GM23338 (cell line): Measurements from ENCODE around the gene TAPBP.

Source experiments
- CREB1 ChIP-seq: fragments of 250-450 bp; sonication (Bioruptor Pico); IDR thresholded peaks from 2 replicates; pipeline ENCODE4 v1.5.0; 2020; ENCODE audit warnings: low read depth, mild to moderate bottlenecking, moderate library complexity
- EZH2 ChIP-seq: fragments of 200-600 bp; sonication (generic); IDR thresholded peaks from one replicate; pipeline ENCODE4 v1.8.0; 2017; ENCODE audit warnings: antibody characterized with exemption, mild to moderate bottlenecking, low read depth; ENCODE audit not compliant: unreplicated experiment
- EZH2phosphoT487 ChIP-seq: fragments of 200-600 bp; sonication (generic); IDR thresholded peaks from one replicate; pipeline ENCODE4 v1.8.1; 2018; ENCODE audit warnings: antibody characterized with exemption; ENCODE audit not compliant: unreplicated experiment
- JUNB ChIP-seq: IDR thresholded peaks from one replicate; pipeline ENCODE4 v1.6.1; 2016; ENCODE audit warnings: antibody characterized with exemption; ENCODE audit not compliant: unreplicated experiment
- POLR2AphosphoS5 ChIP-seq: IDR thresholded peaks from 2 replicates; pipeline ENCODE4 v1.6.1; 2016; ENCODE audit warnings: antibody characterized with exemption, low read depth
- ZNF114 ChIP-seq: fragments of 250-450 bp; sonication (Bioruptor Pico); IDR thresholded peaks from 2 replicates; pipeline ENCODE4 v1.5.0; 2020; ENCODE audit warnings: mild to moderate bottlenecking, moderate library complexity
- TF ChIP-seq, protein P1 (sequence below), 2 experiments: fragments of 200-600 bp in 1 of 2; sonication (generic) in 1 of 2; conservative IDR thresholded peaks; 2 replicates each; pipeline versions ENCODE4 v1.5.1 to v1.6.1; 2016 to 2017; ENCODE audit warnings: antibody characterized with exemption in 2 of 2, low read depth in 2 of 2, mild to moderate bottlenecking in 2 of 2, moderate library complexity in 1 of 2
- TF ChIP-seq, protein P2 (sequence below): IDR thresholded peaks from one replicate; pipeline ENCODE4 v1.6.1; 2018; ENCODE audit warnings: antibody characterized with exemption; ENCODE audit not compliant: unreplicated experiment

DNA sequence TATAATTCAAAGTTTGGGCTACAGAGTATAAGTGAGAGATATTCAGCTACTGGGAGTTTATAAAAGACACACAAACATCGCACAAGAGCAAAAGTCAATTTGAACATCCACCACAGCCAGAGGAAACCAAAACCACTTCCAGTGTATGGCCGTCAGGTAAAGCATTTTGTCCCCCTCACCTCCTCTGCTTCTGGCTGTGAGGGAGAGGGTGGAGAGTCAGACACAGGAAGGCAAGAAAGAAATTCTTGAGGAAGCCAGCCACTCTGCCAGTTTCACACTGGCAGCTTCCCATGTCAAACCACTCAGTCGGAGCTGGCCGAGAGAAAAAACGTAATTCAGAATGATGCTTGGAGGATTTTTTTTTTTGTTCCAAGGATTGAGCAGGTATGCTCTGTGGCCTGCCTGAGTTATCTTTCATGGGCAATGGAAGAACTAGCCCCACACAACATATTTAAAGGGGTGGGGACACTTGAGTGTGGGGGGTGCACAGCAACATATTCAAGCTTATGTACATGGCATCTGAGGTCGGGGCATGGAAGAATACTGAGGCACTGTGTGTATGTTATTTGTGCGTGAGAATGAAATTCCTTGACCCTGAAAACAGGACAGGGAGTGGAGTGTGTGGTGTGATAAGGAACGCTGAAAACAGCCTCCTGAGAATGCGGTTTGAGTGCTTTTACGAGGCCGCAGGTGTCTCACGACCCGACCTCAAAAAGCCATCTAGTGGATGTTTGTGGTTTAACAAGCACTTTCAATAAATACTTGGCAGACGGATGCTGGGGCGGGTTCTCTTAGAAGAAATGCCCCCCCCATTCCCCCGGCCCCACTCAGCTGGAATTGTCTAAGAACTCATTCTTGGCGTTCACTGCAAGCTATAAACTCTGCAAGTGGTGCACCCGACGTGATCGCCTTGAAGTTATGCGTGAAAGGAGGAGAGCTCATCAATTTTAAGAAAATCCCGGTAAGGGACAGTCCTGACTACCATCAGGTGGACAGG is 31.1 kb upstream of the TAPBP start:
- no peak for TF ChIP-seq EZH2
- TF ChIP-seq, protein P1, sequence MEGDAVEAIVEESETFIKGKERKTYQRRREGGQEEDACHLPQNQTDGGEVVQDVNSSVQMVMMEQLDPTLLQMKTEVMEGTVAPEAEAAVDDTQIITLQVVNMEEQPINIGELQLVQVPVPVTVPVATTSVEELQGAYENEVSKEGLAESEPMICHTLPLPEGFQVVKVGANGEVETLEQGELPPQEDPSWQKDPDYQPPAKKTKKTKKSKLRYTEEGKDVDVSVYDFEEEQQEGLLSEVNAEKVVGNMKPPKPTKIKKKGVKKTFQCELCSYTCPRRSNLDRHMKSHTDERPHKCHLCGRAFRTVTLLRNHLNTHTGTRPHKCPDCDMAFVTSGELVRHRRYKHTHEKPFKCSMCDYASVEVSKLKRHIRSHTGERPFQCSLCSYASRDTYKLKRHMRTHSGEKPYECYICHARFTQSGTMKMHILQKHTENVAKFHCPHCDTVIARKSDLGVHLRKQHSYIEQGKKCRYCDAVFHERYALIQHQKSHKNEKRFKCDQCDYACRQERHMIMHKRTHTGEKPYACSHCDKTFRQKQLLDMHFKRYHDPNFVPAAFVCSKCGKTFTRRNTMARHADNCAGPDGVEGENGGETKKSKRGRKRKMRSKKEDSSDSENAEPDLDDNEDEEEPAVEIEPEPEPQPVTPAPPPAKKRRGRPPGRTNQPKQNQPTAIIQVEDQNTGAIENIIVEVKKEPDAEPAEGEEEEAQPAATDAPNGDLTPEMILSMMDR (conservative IDR thresholded peaks at IDR 0.05; ENCODE audit: low read depth in 2 of 2) = peak; percentile 56 to 69
- no peak for TF ChIP-seq POLR2AphosphoS5
- no peak for TF ChIP-seq EZH2phosphoT487
- TF ChIP-seq JUNB = no peak
- TF ChIP-seq, protein P2, sequence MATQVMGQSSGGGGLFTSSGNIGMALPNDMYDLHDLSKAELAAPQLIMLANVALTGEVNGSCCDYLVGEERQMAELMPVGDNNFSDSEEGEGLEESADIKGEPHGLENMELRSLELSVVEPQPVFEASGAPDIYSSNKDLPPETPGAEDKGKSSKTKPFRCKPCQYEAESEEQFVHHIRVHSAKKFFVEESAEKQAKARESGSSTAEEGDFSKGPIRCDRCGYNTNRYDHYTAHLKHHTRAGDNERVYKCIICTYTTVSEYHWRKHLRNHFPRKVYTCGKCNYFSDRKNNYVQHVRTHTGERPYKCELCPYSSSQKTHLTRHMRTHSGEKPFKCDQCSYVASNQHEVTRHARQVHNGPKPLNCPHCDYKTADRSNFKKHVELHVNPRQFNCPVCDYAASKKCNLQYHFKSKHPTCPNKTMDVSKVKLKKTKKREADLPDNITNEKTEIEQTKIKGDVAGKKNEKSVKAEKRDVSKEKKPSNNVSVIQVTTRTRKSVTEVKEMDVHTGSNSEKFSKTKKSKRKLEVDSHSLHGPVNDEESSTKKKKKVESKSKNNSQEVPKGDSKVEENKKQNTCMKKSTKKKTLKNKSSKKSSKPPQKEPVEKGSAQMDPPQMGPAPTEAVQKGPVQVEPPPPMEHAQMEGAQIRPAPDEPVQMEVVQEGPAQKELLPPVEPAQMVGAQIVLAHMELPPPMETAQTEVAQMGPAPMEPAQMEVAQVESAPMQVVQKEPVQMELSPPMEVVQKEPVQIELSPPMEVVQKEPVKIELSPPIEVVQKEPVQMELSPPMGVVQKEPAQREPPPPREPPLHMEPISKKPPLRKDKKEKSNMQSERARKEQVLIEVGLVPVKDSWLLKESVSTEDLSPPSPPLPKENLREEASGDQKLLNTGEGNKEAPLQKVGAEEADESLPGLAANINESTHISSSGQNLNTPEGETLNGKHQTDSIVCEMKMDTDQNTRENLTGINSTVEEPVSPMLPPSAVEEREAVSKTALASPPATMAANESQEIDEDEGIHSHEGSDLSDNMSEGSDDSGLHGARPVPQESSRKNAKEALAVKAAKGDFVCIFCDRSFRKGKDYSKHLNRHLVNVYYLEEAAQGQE = no peak
- TF ChIP-seq CREB1 = no peak
- TF ChIP-seq ZNF114 = no peak
